Activated CD8-positive, alpha-beta T cell treated with anti-CD3 and anti-CD28 coated beads, Interleukin-2, amount 10 ng/mL, durations not matched to agents 7 days and 5 days (primary cell): ENCODE measurements around the gene TRAPPC3L. TPM values are rescaled to one million over a fixed set of nuclear protein-coding genes. Genes with fewer than 3 reads are reported as not detected.

Source experiments
- ATAC-seq: fragments of 150-1000 bp; cut with Tn5 transposase; one replicate; pipeline ENCODE4 v1.10.0; 2021; ENCODE audit warnings: moderate library complexity
- CTCF ChIA-PET: fragments of 350-600 bp; sonication (Branson Sonifier 250); formaldehyde crosslinking; loops from one replicate; lab custom pipeline; 2021; ENCODE audit warnings: antibody characterized with exemption; lab: Charles Lee
- POLR2A ChIA-PET: fragments of 350-600 bp; sonication (Branson Sonifier 250); formaldehyde crosslinking; loops from one replicate; lab custom pipeline; 2021; ENCODE audit warnings: antibody characterized with exemption; lab: Charles Lee
- DNase-seq: peaks from one replicate; pipeline ENCODE4 v3.0.0-alpha.2; 2020
- H3K27ac Mint-ChIP-seq: one replicate; pipeline ENCODE4 v1.8.0; 2021; ENCODE audit warnings: mild to moderate bottlenecking, mixed read lengths
- H3K27me3 Mint-ChIP-seq: one replicate; pipeline ENCODE4 v1.8.0; 2021; ENCODE audit warnings: low read depth, mixed read lengths
- H3K36me3 Mint-ChIP-seq: one replicate; pipeline ENCODE4 v1.8.0; 2021; ENCODE audit warnings: low read depth, mixed read lengths
- H3K4me1 Mint-ChIP-seq: one replicate; pipeline ENCODE4 v1.8.0; 2021; ENCODE audit warnings: low read depth, mixed read lengths
- H3K4me3 Mint-ChIP-seq: one replicate; pipeline ENCODE4 v1.8.0; 2021; ENCODE audit warnings: mild to moderate bottlenecking, mixed read lengths
- H3K9me3 Mint-ChIP-seq: one replicate; pipeline ENCODE4 v1.8.0; 2022; ENCODE audit warnings: mixed read lengths; ENCODE audit not compliant: insufficient read depth
- total RNA-seq, 2 experiments: library from RNA; stranded (reverse); gene quantifications; one replicate each; pipeline ENCODE4 v1.2.3, GENCODE V29; 2021

Gene TRAPPC3L
- total RNA-seq, 2 experiments from 2014 or later: not detected

DNA sequence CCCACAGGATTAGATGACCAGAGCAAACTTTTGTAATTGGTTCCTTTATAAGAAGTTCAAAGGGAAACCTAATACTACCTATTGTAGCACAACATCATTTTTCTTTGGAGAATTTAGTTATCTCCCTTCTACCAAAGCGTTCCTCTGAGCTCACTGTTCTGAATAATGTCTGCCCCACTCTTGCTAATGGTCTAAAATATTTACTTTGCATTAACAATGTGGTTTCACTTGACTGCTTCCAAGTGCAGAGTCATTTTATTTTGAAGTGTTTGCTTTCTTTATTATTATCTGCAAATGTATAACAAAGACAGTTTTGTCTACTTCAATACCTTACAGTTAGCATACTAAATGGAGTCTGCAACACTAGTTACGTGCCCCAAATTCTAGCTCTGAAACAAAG is 15.0 kb downstream of the TRAPPC3L start:
- ATAC-seq (no peak), DNase-seq (no peak)
- Mint-ChIP-seq H3K4me1 (no peaks in the 10 kb centered on the region), H3K36me3 (no peaks in the 10 kb centered on the region), H3K27me3 (peaks cover 43% of the 10 kb centered on the region), H3K9me3 (no peaks in the 10 kb centered on the region), H3K27ac (no peak overlapping the region), H3K4me3 (no peak overlapping the region)
- POLR2A ChIA-PET: no interaction called here
- CTCF ChIA-PET: interaction anchor here (1.2 kb wide), 1 partner anchor 242 kb away, joined by 6 read pairs; no protein-coding TSS in a partner anchor

DNA sequence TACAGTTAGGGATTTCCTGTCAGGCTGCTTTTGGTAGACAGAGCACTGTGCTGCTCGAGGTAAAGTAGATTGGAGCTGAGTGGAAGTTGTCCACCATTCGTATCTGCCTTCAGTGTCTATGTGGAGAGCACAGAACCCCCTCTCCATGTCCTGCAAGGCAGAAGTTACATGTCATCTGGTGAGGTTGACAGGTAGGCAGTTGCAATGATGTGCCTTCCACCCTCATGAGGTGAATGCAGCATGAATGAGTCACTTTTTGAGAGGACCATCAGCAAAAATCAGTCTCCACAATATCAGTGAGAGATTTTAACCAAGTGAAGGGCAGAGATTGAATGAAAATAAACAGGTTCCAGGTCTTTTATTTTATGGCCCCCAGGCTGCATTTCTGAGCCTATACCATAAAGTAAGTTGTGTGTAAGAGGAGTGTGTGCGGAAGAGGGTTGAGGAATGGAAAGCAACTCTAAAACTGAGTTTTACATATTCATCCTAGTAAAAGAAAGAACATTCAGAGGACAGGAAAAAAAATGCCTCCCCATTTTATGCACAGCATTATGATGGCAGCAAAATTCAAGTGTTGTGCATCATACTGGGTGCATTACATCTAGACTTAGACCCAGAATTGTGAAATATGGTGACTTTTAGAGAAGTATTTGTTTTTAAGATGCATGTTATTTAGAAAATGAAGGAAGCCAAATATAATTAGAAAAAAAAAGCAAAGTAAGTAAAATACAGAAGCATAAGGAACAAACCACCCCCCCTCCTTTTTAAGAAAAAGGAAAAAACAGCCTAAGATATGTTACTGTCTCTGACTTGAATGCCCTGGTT is 15.8 kb downstream of the TRAPPC3L start:
- no peaks in the 10 kb centered on the region for H3K4me1 Mint-ChIP-seq
- no peak overlapping the region for H3K4me3 Mint-ChIP-seq

DNA sequence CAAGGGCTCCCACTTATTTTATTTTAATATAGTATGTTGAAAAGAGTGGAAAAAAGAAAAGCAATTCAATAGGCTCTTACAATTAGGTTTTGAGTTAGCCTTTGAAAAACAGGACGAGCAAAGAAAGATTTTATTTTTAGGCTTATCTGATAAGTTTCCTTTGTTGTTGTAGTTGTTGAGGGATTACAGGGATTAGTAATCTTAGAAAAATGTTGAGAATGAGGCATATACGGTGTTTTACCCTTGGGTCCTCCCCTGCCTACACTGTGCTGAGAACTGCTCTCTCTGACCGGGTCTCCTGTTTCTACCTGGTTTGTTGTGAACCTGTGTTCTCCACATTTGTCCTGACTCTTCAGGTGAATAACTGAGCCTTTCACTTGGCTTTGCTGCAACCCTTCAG is 16.7 kb downstream of the TRAPPC3L start:
- no peak for ATAC-seq
- Mint-ChIP-seq H3K4me1 (no peaks in the 10 kb centered on the region), H3K9me3 (no peaks in the 10 kb centered on the region), H3K27ac (no peak overlapping the region), H3K4me3 (no peak overlapping the region), H3K36me3 (no peaks in the 10 kb centered on the region), H3K27me3 (peaks cover 42% of the 10 kb centered on the region)
- ChIA-PET POLR2A (no interaction called here), CTCF (no interaction called here)
- DNase-seq: no peak

More for the DNA sequence above, 15.8 kb downstream of the TRAPPC3L start:
- Mint-ChIP-seq H3K27ac (no peak overlapping the region), H3K27me3 (peaks cover 46% of the 10 kb centered on the region), H3K36me3 (no peaks in the 10 kb centered on the region), H3K9me3 (no peaks in the 10 kb centered on the region)
- no peak for ATAC-seq
- CTCF ChIA-PET: interaction anchor here (1.2 kb wide), 1 partner anchor 241 kb away, joined by 6 read pairs; no protein-coding TSS in a partner anchor
- no peak for DNase-seq
- POLR2A ChIA-PET: no interaction called here

DNA sequence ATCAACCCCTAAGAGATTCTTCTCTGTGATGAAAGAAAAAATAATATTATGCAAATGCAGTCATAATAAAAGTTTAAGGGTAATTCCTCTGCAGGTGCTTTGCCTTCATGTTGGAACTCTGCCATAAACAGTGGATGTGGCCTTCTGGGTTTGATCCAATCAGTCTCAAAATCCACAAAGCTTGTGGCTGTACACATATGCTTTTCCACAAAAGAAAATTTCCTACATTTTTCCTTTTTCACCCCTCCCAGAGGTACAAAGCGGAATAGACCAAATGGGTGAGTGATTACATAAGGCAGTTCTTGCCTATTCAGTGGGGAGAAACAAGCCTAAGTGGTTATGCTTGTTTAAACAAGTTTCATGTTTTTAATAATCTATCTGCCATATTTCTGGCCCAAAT is 17.4 kb downstream of the TRAPPC3L start:
- ChIA-PET POLR2A (no interaction called here), CTCF (no interaction called here)
- ATAC-seq (no peak), DNase-seq (no peak)
- Mint-ChIP-seq H3K4me3 (no peak overlapping the region), H3K27ac (no peak overlapping the region), H3K9me3 (no peaks in the 10 kb centered on the region), H3K36me3 (no peaks in the 10 kb centered on the region), H3K27me3 (peaks cover 38% of the 10 kb centered on the region), H3K4me1 (no peaks in the 10 kb centered on the region)

DNA sequence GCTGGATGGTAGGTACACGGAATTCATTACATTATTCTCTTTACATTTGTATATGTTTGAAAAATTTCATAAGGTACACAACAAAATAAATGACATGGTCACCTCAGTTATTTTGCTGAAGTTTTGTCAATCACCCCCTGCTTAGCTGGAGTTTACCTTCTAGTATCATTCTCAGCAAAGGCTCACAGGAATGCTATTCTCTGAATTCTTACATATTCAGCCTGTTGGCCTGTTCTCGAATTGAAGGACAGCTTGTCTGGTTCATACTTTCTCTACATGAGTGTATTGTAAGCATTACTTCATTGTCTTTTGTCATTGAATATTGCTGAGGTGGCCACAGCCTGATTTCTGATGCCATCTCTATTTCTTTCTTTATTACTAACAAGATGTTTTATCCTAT is 21.2 kb downstream of the TRAPPC3L start:
- Mint-ChIP-seq H3K4me1 (no peaks in the 10 kb centered on the region), H3K36me3 (no peaks in the 10 kb centered on the region), H3K4me3 (no peak overlapping the region), H3K27me3 (peaks cover 18% of the 10 kb centered on the region), H3K9me3 (no peaks in the 10 kb centered on the region), H3K27ac (no peak overlapping the region)
- ChIA-PET POLR2A (no interaction called here), CTCF (interaction anchor here (1.4 kb wide), 1 partner anchor 255 kb away, joined by 3 read pairs; no protein-coding TSS in a partner anchor)
- DNase-seq (no peak), ATAC-seq (no peak)

DNA sequence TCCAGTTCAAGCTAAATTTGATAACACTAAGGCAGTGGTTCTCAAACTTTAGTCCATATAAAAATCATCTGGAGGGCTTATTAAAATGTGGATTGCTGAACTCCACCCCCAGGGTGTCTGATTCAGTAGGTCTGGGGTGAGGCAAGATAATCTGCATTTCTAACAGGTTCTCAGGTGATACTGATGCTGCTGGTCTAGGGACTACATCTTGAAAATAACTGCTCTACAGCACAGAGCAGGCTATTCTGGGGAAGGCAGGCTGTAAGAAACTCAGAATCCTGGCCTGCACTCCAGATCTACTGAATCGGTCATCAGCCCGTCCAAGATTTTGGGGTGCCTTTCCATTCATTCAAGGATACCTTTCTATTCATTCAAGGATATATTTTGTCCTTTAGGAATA is 22.6 kb downstream of the TRAPPC3L start:
- peaks cover 23% of the 10 kb centered on the region for H3K27me3 Mint-ChIP-seq
- POLR2A ChIA-PET: no interaction called here
- no peak overlapping the region for H3K27ac Mint-ChIP-seq
- no peak for ATAC-seq
- CTCF ChIA-PET: interaction anchor here (1.0 to 1.5 kb wide), 3 partner anchors 12 to 235 kb away, joined by 3 to 4 read pairs (median 3); no protein-coding TSS in a partner anchor
- no peak overlapping the region for H3K4me3 Mint-ChIP-seq
- no peaks in the 10 kb centered on the region for H3K36me3 Mint-ChIP-seq
- H3K9me3 Mint-ChIP-seq: no peaks in the 10 kb centered on the region
- DNase-seq: no peak
- H3K4me1 Mint-ChIP-seq: no peaks in the 10 kb centered on the region

DNA sequence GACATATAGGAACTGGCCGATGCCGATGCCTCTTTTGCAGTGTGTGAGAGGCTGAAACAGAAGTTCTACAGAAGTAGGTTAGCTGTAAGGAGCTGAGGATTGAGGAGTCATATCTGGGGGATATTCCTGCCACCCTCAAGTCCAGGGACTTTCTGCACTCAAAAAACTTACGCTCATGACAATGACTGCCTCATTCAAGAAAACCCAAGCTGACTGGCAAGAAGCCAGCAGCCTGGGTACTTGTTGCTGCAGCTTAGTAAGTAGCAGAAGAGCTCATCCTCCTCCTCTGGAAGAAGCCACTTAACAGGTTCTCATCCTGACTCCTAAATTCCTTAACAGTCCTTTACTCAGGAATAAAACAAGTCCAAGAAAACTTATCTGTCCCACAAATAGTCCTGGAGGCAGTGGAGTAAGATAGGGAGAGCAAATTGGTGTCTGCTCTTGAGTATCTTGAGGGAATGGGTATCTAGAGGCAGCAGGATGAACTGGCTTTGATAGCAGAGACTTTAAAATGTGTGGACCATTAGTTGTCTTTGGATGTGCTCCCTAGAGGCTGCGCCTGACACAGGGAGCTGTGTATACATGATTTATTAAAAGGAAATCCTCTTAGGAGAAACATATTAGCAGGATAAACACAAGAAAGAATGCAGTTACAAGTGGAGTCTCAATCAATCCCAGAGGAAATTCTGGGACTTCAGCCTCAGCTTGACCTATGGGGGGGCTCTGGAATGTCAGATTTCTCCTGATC is 26.7 kb downstream of the TRAPPC3L start:
- H3K4me1 Mint-ChIP-seq: no peaks in the 10 kb centered on the region
- H3K27me3 Mint-ChIP-seq: peaks cover 17% of the 10 kb centered on the region
- POLR2A ChIA-PET: no interaction called here
- H3K4me3 Mint-ChIP-seq: no peak overlapping the region
- no peak overlapping the region for H3K27ac Mint-ChIP-seq
- no peak for DNase-seq
- H3K36me3 Mint-ChIP-seq: no peaks in the 10 kb centered on the region
- no peak for ATAC-seq
- H3K9me3 Mint-ChIP-seq: no peaks in the 10 kb centered on the region
- CTCF ChIA-PET: interaction anchor here (1.5 kb wide), 1 partner anchor 74 kb away, joined by 3 read pairs; no protein-coding TSS in a partner anchor

DNA sequence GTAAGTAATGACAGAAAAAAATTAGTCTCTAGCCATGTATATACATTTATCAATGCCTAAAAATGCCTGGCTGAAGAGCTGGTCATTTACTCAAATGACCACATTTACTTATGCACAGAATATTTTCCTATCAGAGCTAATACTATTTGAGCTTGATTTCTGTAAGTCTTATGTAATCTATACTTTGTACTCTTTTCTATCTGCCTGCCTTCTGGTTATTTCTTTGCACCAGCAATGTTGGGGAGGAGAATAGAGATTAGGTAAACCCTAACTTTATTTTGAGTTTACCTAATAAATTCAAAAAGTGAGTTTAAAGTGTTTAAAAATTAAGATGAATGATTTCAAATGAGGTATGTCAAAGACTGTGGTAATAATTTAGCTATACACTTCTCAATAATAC is 30.3 kb downstream of the TRAPPC3L start:
- DNase-seq (no peak), ATAC-seq (no peak)
- Mint-ChIP-seq H3K27ac (no peak overlapping the region), H3K27me3 (peaks cover 24% of the 10 kb centered on the region), H3K4me3 (no peak overlapping the region), H3K36me3 (no peaks in the 10 kb centered on the region), H3K4me1 (no peaks in the 10 kb centered on the region), H3K9me3 (no peaks in the 10 kb centered on the region)
- ChIA-PET POLR2A (interaction anchor here (0.6 kb wide), 1 partner anchor 236 kb away, joined by 3 read pairs; no protein-coding TSS in a partner anchor), CTCF (interaction anchor here (1.5 kb wide), 1 partner anchor 71 kb away, joined by 4 read pairs; no protein-coding TSS in a partner anchor)

DNA sequence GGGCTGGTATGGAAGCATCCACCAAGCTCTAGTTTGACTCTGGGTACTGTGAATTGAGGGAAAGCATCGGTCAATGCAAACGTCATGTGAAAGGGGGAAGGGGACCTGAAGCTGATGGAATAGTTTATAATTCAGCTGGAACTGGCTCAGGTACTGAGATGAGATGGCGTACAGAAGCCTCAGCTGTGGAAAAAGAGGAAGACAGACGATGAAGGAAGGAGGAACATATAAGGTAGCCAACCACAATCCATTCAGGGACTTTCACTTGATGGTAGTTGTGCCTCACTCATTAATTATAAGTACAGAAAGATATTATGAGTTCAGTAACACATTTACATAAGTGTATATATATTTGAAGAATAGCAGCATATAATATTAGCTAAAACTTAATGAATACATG is 31.4 kb downstream of the TRAPPC3L start:
- ChIA-PET CTCF (interaction anchor here (1.5 kb wide), 1 partner anchor 70 kb away, joined by 4 read pairs; no protein-coding TSS in a partner anchor), POLR2A (no interaction called here)
- ATAC-seq (no peak), DNase-seq (no peak)
- no peaks in the 10 kb centered on the region for H3K36me3 Mint-ChIP-seq
- no peaks in the 10 kb centered on the region for H3K9me3 Mint-ChIP-seq
- peaks cover 24% of the 10 kb centered on the region for H3K27me3 Mint-ChIP-seq
- no peak overlapping the region for H3K4me3 Mint-ChIP-seq
- no peak overlapping the region for H3K27ac Mint-ChIP-seq
- no peaks in the 10 kb centered on the region for H3K4me1 Mint-ChIP-seq

DNA sequence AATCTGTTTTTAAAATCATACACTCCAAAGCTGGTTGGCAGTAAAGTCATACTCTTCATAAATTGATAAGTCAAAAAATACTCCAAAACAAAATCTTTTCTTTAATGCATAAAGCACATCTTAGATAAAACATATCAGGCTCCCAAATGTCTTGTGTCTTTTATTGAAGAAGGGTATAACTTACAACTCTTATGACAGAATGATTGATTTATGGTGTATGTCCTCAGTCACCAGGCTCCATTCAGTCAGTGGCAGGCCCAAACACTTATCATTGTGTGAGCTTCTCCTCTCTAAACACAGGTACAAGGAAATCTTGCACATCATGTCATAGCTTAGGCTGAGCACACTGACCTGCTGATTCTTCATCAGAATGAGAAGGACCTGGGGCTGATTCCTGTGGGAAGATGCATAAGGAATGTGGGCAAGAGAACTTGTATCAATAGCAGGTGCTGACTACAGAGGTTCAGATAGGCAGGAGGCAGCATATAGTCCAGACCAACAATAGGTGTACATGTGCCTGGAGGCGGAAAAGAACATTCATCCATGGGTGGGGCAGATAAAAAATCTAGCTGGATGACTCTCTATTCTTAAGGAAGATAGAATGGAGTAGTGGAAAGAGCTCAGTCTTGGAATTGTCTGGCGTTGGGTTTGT is 32.1 kb downstream of the TRAPPC3L start:
- ChIA-PET CTCF (no interaction called here), POLR2A (no interaction called here)
- ATAC-seq (no peak), DNase-seq (no peak)
- Mint-ChIP-seq H3K27me3 (peaks cover 21% of the 10 kb centered on the region), H3K9me3 (no peaks in the 10 kb centered on the region), H3K4me3 (no peak overlapping the region), H3K27ac (no peak overlapping the region), H3K4me1 (no peaks in the 10 kb centered on the region), H3K36me3 (no peaks in the 10 kb centered on the region)

DNA sequence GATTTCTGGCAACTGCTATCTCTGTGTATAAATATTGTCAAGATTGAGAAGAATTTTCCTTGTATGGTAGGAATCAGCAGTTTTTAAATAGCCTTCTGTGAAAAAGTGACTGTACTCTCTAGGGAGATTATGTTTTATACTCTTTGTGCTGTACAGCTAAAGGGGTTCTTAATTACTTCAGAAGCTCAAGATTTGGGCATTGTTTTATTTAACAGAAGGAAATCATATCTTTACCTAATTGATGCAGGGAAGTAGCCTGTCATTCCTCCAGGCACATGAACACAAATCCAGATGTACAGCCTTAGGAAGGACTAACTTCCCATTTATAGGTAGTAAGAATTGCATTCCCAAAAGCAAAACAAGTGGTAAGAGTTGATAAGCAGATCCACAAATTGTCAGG is 32.8 kb downstream of the TRAPPC3L start:
- no peaks in the 10 kb centered on the region for H3K36me3 Mint-ChIP-seq
- H3K9me3 Mint-ChIP-seq: no peaks in the 10 kb centered on the region
- no peak overlapping the region for H3K4me3 Mint-ChIP-seq
- CTCF ChIA-PET: interaction anchor here (1.0 to 1.3 kb wide), 3 partner anchors 68 to 244 kb away, joined by 3 to 7 read pairs (median 5); no protein-coding TSS in a partner anchor
- no peaks in the 10 kb centered on the region for H3K4me1 Mint-ChIP-seq
- peaks cover 16% of the 10 kb centered on the region for H3K27me3 Mint-ChIP-seq
- no peak overlapping the region for H3K27ac Mint-ChIP-seq
- no peak for ATAC-seq
- POLR2A ChIA-PET: no interaction called here
- DNase-seq: no peak
